Measurements from ENCODE around the gene AKNA. TPM values are rescaled to one million over a fixed set of nuclear protein-coding genes. Genes with fewer than 3 reads are reported as not detected.

The AKNA gene
- total RNA-seq, 1 donor from 2014 or later = 68.1 TPM

GRCh38 chr9:114319147-114319546, 68.6 kb downstream of the AKNA start:
- DNase-seq (ENCODE audit: low spot score) = no peak

- DNase-seq (ENCODE audit: low spot score) = no peak
Observed at GRCh38 chr9:114318416-114318815, 69.4 kb downstream of the AKNA start.

- DNase-seq (ENCODE audit: low spot score) = peak; percentile 1
Observed at GRCh38 chr9:114317665-114318357, 70.0 kb downstream of the AKNA start.

DNA sequence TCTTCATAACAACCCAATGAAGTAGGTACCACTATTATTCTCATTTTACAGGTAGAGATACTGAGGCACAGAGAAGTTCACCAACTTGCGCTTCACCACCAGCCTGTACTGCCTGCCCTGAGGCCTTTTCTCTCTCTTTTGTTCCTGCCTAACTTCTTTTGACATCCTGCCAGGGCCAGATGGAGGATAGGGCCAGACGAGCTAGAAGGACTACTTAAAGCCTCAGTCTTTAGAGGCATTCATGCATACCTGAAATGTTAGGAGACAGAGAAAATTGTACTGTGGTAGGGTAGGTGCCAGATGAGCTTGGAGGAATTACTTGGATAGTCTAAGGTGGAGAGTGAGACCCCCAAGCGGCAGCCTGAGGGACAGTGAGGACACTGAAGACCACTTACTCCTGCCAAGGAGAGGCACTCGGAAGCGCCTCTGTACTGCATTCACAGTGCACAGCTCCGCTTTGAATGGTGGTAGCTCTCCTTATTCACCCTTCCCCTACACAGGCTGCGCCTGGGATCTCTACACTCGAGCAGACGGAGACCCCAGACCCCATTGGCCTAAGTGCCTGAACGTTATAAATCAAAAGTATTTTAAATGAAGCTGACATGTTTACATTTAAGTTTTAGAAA, 71.1 kb downstream of the AKNA start:
- peak; percentile 26 for DNase-seq (ENCODE audit: low spot score)

- peak; percentile 26 for DNase-seq (ENCODE audit: low spot score)
Observed at GRCh38 chr9:114315723-114316363, 71.9 kb downstream of the AKNA start.

DNA sequence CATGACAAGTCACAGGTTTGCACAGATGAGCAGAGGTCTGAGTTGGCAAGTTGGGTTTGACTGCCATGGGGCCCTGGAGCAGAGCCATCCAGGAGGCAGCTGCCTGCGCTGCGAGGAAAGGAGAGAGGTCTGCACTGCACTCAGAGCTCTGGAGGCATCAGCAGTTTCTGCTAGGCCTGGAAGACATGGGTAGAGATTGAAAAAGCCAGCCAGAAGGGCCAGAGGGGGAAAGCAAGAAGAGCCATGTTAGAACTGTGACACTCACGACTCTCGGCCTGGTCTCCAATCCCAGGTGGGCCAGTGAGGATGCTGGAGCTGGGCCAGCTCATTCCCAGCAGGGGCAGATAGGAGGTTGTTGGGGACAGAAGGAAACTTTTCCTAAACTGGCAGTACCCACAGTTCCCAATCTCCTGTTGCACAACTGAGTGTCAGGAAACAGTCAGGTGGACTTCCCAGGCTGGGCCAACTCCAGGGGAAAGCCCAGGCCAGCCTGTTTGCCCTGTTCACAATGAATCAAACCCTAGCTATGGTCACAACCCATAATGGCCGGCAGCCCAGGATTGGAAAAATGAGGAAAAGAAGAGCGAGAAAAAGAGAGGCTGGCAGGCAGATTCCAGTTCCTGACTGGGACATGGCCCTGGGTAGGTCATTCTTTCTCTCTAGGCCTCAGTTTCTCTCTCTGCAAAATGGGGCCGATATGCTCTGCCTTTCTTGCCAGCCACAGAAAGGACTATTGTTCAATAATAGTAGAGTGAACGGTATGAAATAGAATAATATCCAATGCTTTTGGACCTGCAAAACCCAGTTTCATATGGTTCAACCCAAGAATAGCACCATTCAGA, 72.7 kb downstream of the AKNA start:
- DNase-seq (ENCODE audit: low spot score) = peak; percentile 34

GRCh38 chr9:114314256-114314867, 73.4 kb downstream of the AKNA start:
- DNase-seq (ENCODE audit: low spot score) = peak; percentile 17

DNA sequence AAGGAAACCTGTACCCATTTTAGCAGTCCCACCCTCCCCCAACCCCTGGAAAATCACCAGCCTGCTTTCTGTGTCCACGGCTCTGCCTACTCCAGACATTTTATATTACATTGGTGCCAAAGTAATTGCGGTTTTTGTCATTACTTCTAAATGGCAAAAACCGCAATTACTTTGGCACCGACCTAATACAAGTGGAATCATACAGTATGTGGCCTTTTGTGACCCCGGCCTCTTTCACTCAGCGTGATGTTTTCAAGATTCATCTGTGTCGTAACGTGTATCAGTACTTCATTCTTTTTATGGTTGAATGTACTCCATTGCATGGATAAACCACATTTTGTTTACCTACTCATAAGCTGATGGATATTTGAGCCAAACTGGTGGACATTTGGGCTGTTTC, 74.6 kb downstream of the AKNA start:
- DNase-seq (ENCODE audit: low spot score) = peak; percentile 29

- peak; percentile 30 for DNase-seq (ENCODE audit: low spot score)
Observed at GRCh38 chr9:114312513-114312875, 75.3 kb downstream of the AKNA start.

DNA sequence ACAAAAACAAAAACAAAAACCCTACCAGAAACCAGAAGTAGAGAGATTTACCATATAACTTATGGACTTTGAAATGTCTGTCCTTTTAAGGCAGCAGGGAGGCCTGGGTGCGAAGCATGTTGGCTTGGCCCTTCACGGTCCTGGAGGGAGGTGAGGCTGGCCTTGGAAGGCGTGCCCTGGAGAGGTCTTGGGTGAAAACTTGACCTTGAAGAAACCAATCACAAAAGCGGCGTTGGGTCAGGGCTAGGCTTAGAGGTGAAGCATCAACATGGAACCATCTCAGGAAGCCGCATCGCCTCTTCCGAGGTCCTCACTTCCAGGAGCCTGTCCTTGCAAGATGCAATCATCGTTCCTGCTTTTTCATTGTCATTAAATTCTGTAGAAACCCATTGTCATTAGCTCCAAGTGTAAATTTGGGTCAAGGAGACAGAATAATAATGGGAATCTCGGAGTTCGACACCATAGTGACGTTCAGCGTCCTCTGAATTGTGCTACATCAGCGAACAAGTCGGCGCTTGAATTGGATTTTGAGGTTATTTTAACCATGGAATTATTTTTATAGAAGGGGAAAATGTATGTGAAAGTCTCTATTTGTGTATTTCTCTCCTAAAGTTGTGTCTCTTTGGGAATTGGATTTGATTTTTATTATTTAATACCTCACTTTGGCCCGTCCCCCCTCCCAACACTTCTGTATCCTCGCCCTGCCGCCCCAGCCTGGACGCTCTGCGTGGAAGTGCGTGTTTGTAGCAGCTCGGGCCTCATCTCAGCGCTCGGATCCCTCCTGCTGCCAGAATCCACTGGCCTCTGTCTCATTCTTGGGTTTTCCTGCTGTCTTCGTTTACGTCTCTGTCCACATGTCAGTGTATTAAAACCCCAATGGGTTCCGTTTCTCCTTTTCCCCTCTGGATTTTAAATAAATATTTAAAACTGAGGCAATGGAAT, 75.9 kb downstream of the AKNA start:
- DNase-seq (ENCODE audit: low spot score) = peak; percentile 20

DNA sequence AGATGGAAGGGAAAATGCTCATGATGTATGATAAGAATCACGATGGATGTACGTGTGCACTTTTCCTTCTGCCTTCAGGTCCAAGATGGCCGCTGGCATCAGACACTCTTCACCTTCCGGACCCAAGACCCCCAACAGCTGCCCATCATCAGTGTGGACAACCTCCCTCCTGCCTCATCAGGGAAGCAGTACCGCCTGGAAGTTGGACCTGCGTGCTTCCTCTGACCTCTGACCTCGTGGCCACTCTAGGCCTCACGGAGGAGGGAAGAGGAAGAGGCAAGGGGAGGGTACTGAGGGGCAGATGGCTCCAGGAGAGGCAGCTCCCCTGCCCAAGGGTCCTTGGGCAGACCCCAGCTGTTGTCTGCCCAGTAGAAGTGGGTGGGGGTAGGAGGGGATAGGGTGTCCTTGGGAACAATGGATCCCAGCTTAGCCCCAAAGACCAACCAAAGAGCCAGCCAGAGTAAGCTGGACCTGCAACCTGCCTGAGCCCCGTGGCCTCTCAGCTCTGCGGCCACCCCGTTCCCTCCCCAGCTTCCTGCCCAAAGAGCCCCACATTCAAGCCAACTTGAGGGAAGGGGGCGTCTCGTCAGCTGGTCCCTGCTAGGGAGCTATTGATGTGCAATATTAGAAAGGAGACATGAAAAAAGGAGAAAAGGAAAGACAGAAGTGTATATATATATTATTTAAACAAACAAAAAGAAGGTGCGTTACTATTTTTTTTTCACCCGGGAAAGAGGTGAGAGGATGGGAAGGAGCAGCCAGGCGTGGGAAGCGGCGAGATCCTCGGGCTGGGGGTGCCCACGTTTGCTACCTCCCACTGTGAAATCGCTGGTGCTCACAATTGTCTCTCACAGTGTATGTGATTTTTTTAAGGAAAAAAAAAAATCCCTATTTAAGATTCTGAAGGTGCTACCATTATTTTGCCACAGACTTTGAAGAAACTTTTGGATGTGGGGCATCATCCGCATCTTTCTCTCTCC, 77.0 kb downstream of the AKNA start:
- DNase-seq (ENCODE audit: low spot score) = peak; percentile 27

- peak; percentile 32 for DNase-seq (ENCODE audit: low spot score)
Observed at GRCh38 chr9:114309096-114309495, 78.7 kb downstream of the AKNA start.

GRCh38 chr9:114308361-114308950, 79.3 kb downstream of the AKNA start:
- peak; percentile 36 for DNase-seq (ENCODE audit: low spot score)

DNA sequence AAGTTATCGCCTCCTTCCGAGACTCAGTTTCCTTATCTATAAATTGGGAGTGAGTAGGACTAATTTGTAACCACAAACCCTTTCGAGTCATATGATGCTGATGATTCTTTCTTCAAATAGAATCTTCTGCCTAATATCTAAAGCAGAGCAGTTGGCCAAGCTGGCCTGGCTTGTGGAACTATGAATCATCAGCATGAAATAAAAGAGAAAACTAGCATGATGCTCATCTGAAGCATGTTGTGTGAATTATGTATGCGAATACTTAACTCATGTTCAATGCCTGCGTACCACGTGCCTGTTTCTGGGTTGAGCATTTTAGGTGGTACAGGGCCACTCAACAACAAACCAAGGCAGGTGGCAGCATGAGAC, 79.9 kb downstream of the AKNA start:
- no peak for DNase-seq (ENCODE audit: low spot score)

- peak; percentile 33 for DNase-seq (ENCODE audit: low spot score)
Observed at GRCh38 chr9:114304416-114305188, 83.2 kb downstream of the AKNA start.

DNA sequence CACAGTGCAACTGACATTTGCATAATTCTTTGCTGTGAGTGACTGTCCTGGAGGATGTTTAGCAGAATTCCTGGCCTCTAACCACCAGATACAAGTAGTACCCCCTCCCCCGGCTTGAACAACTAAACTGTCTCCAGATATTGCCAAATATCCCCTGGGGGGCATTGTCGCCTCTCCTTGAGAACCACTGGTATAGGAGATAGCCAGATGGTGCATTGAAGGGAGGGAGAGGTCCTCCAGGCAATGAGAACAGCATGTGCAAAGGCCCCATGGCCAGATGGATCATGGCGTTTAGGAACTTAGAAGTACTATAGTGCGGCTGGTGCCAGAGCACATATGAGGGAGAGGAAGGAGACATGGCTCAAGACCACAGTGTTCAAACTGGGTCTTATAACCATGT, 83.8 kb downstream of the AKNA start:
- peak; percentile 7 for DNase-seq (ENCODE audit: low spot score)

GRCh38 chr9:114303571-114303970, 84.2 kb downstream of the AKNA start:
- peak; percentile 26 for DNase-seq (ENCODE audit: low spot score)

GRCh38 chr9:114302727-114303126, 85.1 kb downstream of the AKNA start:
- peak; percentile 26 for DNase-seq (ENCODE audit: low spot score)
